ENCODE data around the gene CACNA2D1.
A peak's percentile ranks its signal among the peaks of the same experiment; 100 is the strongest.

Gene CACNA2D1

DNA sequence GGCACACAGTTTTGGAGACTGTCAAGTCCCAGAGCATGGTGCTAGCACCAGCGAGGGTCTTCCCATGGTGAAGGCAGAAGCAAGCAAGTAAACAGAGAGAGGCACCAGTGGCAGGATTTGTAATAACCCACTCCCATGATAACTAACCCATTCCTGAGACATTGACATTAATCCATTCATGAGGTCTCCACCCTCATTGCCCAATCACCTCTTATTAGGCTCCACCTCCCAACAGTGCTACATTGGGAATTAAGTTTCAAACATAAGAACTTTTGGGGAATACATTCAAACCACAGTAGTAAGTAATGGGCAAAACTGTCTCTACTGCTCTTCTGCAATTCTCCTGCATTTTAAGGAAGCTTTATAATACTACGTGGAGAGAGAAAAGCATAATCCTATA lies 193.6 kb downstream of the CACNA2D1 start:
- no peak overlapping the region for H3K27ac ChIP-seq
- H3K36me3 ChIP-seq (replicated peaks) = no peaks in the 10 kb centered on the region
- in situ Hi-C loops (cut with HindIII; ENCODE audit: low pct_ligation_motif_present, low sequenced_read_pairs) = no loop called here
- TF ChIP-seq, protein P1, sequence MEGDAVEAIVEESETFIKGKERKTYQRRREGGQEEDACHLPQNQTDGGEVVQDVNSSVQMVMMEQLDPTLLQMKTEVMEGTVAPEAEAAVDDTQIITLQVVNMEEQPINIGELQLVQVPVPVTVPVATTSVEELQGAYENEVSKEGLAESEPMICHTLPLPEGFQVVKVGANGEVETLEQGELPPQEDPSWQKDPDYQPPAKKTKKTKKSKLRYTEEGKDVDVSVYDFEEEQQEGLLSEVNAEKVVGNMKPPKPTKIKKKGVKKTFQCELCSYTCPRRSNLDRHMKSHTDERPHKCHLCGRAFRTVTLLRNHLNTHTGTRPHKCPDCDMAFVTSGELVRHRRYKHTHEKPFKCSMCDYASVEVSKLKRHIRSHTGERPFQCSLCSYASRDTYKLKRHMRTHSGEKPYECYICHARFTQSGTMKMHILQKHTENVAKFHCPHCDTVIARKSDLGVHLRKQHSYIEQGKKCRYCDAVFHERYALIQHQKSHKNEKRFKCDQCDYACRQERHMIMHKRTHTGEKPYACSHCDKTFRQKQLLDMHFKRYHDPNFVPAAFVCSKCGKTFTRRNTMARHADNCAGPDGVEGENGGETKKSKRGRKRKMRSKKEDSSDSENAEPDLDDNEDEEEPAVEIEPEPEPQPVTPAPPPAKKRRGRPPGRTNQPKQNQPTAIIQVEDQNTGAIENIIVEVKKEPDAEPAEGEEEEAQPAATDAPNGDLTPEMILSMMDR (IDR thresholded peaks at IDR 0.05; ENCODE audit: low read depth, low read length, missing control alignments) = no peak
- no peak for DNase-seq
- no peaks in the 10 kb centered on the region for H3K27me3 ChIP-seq (replicated peaks)
- H3K4me3 ChIP-seq (ENCODE audit: low read depth, low read length) = no peak overlapping the region

DNA sequence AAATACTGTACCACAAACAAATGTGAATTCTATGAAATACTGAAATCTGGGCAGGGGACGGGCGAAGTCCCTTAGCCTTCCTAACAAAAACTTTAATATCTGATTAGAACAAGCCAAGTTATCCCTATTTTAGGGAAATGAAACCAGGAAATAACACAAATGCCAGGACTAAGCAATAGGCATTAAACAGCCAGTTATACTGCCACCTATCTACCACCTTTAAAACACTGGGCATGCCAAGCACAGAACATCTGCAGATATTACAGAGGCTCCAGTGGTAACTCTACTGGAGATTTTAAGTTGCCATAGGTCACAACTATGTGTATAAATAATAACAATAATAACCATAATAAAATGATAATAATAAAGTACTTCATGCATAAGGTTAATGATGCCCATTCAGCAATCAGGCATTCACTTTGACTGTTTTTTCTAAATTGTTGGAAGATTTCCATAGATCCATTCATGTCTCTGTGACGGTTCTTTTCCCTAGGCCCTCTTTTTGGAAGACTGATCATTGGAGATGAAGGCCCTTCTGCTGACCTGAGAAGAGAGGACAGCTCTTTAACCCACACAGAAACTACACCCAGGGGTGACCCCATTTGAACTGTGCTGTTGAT lies 195.7 kb downstream of the CACNA2D1 start:
- Histone ChIP-seq H3K36me3 (replicated peaks) (no peaks in the 10 kb centered on the region), H3K27ac (no peak overlapping the region), H3K4me3 (ENCODE audit: low read depth, low read length) (no peak overlapping the region), H3K27me3 (replicated peaks) (no peaks in the 10 kb centered on the region)
- TF ChIP-seq, protein P1 (IDR thresholded peaks at IDR 0.05; ENCODE audit: low read depth, low read length, missing control alignments) = peak; percentile 74
- DNase-seq = no peak
- in situ Hi-C loops (cut with HindIII; ENCODE audit: low pct_ligation_motif_present, low sequenced_read_pairs) = no loop called here

DNA sequence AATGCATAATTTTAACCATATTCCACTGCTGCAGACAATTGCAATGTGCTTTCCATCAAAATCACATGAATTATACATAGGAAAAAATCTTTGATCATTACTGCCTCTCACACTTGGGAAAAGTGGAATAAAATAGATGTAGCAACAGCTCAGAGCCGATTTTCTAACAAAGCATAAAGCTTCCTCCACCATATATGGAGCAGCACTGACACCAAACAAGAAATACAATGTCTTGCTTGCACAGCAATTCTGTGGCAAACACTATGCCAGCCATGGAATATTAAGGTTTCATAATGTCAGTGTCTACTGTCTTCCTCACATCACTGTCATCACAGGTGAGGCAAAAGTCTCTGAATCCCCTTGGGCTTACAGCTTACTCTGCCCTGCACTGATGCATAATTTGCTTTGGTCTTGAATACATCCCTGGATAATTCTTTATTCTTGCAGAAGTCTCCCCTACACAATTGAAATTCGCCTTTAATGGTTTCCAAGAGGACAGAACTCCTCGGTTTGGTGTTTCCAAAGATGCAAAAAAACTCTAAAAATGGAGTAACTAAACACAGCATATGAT lies 198.5 kb downstream of the CACNA2D1 start:
- Histone ChIP-seq H3K27ac (no peak overlapping the region), H3K36me3 (replicated peaks) (no peaks in the 10 kb centered on the region), H3K27me3 (replicated peaks) (no peaks in the 10 kb centered on the region), H3K4me3 (ENCODE audit: low read depth, low read length) (no peak overlapping the region)
- in situ Hi-C loops (cut with HindIII; ENCODE audit: low pct_ligation_motif_present, low sequenced_read_pairs) = no loop called here
- TF ChIP-seq, protein P1 (IDR thresholded peaks at IDR 0.05; ENCODE audit: low read depth, low read length, missing control alignments) = no peak
- no peak for DNase-seq

DNA sequence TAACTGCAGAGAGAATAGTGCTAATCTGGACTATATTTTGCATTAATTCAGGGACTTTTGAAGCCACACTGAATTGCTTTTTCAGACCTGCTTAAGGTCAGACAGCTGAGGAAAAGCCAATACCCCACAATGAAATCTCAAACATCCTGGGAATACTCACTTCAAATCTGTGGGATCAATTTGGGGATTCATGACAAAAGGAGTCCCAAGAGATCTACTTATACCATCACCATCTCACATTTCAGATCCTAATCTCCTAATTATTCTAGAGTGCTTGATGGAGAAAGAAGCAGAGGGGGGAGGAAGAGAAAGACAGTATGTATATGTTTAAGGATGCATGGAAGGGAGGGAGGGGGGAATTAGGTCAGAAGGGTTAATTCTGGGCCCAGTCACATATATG lies 202.2 kb downstream of the CACNA2D1 start:
- Histone ChIP-seq H3K4me3 (ENCODE audit: low read depth, low read length) (no peak overlapping the region), H3K27ac (no peak overlapping the region), H3K36me3 (replicated peaks) (no peaks in the 10 kb centered on the region), H3K27me3 (replicated peaks) (no peaks in the 10 kb centered on the region)
- TF ChIP-seq, protein P1 (IDR thresholded peaks at IDR 0.05; ENCODE audit: low read depth, low read length, missing control alignments) = no peak
- DNase-seq = no peak
- in situ Hi-C loops (cut with HindIII; ENCODE audit: low pct_ligation_motif_present, low sequenced_read_pairs) = no loop called here

DNA sequence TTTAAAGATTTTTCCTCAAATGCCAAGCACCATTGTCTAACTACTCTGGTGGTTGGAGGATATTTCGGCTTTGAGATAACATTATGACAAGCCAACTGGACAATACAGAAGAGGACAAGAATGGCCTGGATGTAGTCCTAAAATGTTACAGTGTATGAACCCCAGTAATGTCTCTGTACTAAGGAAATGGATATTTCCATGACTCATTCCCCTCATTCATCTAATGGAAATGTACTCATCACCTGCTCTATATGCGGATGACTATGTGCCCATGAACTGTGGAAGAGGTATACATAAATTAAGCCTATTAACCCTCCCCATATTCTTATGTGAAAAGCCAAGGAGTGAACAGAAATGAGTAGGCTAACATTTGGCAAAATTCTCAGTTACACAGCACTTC lies 207.9 kb downstream of the CACNA2D1 start:
- H3K36me3 ChIP-seq (replicated peaks) = no peaks in the 10 kb centered on the region
- no peak overlapping the region for H3K27ac ChIP-seq
- in situ Hi-C loops (cut with HindIII; ENCODE audit: low pct_ligation_motif_present, low sequenced_read_pairs) = no loop called here
- no peak for DNase-seq
- no peak overlapping the region for H3K4me3 ChIP-seq (ENCODE audit: low read depth, low read length)
- no peaks in the 10 kb centered on the region for H3K27me3 ChIP-seq (replicated peaks)
- TF ChIP-seq, protein P1 (IDR thresholded peaks at IDR 0.05; ENCODE audit: low read depth, low read length, missing control alignments) = no peak
